HG03139 (cell line): ENCODE data around the gene CMIP.
A peak's percentile ranks its signal among the peaks of the same experiment; 100 is the strongest.

ENCODE experiments used
- ATAC-seq: cut with Tn5 transposase; IDR thresholded peaks from one replicate; pipeline ENCODE4 v1.9.1; 2021; ENCODE audit not compliant: unreplicated experiment

Gene CMIP

DNA sequence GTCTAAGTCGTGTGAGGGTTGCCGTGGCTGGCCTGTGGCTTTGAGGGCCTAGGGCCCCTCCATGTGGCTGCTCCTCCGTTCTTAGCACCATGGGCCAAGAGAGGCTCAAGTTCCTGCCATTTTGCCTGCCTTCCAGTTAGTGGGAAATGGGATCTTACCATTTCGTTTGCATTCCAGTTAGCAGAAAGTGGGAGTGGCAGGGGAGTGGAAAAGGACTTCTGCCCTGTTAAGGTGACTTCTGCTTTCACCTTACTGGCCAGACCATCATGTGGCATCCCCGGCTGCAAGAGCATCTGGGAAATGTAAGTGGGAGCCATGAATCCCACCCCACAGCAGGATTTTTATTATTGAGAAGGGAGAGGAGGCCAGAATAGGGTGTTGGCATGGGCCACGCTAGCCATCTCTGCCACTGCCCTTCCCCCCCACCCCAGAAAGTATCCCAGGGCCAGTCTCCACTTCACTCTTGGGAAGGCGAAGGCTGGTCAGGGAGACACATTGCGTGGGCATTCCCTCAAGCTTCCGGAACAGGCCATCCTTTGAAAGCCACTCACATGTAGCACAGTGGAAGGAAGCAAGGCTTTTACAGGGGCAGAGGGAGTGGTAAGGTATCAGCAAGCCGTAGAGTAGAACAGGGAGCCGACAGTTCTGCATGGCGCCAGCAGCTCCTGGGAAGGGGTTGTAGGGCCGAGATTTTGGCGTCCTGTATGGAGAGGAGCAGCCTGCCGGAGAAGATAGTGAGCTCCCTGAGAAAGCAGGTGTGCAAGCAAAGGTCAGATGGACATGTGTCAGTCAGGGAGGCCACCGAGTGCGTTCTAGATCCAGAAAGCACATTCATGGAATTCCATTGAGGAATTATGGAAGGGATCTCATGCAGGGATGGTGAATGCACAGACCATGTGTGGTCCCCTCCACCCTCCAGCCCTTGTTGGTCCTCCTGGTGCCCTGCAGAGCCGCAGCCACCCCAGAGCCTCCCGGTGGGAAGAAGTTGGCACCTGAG lies 33.4 kb downstream of the CMIP start:
- no peak for ATAC-seq

DNA sequence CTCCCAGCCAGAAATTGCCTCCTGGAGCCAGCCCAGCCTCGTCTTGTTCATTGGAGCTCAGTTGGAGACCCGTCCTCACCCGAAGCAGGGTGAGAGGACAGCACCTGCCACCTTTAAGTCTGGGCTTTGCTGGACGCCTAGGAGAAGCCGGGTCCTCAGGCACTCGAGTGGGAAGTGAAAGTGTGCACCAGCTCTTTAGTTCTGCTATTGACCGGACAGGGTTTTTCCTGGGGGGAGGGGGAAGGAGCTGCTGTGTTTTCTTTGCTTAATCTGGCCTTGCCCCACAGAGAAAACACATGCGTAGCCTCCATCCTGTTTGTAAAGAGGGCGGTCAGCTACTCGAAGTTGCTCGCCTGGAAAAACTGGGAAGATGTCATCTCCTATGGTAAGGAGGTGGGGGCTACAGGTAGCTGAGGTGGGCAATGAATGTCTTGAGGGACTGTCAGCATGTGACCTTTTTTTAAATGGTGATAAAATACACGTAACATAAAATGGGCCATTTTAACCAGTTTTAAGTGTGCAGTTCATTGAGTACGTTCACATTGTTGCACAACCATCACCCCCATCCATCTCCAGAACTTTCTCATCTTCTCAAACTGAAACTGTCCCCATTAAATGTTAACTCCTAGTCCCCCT lies 34.4 kb downstream of the CMIP start:
- ATAC-seq: peak; percentile 36

DNA sequence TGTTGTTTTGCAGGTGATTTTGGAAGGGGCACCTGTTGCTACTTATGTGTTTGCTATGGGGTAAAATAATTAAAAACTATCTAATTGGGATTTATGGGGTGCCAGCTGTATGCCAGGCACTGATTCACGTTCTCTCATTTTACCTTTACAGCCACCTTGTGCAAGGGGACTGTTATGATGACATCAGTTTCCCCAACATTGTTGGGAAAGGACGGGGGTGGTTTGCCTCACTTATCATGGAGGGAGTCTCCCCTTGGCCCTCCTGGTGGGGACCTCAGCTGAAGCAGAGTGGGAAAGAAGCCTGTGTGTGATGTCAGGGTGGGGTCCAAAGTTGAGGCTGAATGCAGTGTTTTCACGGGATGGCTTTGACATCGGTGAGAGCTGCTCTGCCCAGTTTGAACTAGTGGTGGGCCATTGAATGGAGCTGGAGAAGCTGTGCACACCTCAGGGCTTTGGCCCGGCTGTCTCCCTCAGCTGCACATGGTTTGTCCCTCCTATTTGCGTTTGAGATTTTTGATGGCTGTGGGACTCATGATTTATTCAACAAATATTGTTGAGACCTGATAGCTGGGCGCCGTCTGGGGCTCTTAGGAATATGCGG lies 36.1 kb downstream of the CMIP start:
- no peak for ATAC-seq

DNA sequence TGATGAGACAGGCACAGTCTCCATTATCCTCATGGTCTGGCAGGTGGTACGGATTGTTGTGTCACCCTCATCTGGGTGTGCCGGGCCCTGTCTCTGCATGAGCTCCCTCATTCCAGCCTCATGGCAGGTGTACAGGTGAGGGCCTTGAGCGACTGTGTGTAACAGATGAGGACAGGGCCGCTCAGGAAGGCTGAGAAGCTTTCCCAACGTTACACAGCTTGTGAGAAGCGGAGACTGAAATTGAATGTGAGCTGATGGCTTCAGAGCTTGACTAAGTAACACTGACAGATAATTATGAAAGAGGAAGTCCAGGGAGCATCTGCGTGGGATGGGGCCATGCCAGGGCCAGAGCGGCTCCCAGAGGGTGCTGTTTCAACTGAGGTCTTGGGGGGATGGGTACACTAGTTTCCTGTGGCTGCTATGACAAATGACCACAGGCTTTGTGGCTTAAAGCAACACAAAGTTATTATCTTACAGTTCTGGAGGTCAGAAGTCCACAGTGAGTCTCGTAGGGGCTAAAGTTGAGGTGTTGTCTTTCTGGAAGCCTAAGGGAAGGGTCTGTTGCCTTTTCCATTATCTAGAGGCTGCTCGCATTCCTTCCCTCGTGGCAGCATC lies 36.7 kb downstream of the CMIP start:
- peak; percentile 83 for ATAC-seq

DNA sequence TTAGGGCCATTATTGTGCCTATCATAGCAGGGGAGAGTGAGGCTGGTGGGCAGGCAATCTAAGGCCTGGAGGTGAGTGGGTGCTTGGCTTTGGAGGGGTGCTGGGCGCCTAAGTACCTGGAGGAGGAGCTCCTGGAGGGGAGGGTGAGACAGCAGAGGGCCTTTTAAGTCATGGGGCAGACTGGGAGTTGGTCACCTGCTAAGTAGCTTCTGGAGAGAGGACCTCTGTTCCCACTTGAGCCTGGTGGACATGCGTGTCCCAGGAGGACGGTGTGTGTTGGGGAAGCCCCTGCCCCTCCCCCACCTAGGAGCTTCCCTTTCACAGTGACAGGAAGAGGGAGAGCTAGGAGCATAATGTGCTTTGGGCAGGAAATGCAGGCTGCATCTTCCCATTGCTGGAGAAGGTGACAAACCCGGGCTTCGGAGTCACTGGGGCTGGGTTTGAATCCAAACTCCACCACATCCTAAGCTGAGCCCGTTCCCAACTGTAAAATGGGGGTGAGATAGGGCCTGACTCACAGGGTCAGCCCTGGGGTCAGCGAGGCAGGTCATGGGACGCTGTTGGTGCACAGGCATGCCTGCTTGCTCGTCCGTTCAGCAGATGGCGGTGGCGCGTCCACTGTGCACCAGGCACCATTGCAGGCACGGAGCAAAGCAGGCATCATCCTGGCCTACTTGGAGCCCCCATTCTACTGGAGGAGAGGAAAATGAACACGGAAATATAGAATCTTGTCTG lies 37.9 kb downstream of the CMIP start:
- no peak for ATAC-seq

DNA sequence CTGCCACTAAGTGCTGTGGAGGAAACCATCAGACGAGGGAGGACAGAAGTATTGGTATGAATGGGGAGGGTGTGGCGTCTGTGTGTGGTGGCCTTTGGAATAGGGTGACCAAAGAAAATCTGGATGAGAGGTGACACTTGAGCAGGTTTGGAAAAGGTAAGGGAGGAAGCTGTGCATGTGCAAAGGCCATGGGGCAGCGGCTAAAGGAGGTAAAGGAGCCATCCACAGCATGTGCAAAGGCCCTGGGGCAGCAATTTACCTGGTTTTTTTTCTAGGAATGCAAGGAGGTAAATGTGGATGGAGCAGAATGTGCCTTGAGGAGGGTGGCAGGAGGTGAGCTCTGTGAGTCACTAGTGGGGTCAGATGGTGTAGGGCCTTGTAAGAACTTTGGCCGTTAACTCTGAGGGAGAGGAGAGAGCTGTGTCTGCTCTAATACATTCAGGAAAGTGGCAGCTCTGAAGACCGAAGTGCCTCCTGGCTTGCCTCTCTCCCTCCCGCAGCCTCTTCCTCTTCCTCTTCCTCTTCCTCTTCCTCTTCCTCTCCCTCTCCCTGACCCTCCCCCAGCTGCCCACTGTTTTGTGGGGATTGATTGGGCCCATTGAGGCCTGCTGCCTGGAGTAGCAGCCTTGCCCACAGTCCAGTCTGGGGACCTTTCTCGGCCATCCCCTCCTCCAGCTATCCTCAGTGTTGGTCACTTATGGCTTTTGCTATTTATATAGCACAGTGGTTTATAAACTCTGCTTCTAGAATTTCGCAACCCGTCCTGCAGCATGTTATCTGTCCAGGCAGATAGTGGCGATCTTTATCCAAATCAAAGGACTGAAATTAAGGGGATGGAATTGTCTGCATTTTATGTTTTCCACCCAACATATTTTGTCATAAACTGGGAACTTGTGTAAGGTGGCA lies 38.7 kb downstream of the CMIP start:
- no peak for ATAC-seq

DNA sequence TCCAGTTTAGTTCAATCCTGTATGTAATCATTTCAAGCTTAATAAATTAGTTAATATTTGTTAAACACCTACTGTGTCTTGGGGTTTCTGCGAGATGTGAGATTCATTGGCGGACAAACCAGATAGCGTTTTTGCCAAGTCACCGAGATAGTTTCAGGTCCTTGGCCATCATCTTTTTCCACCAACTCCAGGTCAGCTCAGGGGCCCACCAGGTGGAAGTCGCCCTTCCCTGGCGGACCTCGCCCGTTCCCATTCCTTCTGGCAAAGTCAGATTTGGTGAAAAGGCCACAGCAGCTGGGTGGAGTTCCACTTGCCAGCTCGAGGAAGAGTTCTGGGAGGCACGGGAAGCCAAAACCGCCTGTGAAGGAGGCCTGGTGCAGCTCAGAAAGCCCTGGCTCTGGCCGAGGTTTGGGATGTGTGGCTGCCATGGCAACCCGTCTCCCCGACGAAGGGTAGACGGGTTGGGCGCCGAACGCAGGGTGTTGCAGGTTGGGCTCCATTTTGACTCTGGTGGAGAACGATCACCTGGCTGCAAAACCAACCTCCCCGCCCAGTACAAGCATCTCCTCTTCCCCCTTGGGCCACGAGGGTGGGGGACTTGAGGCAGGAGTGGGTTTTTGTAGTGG lies 39.5 kb downstream of the CMIP start:
- ATAC-seq: no peak

DNA sequence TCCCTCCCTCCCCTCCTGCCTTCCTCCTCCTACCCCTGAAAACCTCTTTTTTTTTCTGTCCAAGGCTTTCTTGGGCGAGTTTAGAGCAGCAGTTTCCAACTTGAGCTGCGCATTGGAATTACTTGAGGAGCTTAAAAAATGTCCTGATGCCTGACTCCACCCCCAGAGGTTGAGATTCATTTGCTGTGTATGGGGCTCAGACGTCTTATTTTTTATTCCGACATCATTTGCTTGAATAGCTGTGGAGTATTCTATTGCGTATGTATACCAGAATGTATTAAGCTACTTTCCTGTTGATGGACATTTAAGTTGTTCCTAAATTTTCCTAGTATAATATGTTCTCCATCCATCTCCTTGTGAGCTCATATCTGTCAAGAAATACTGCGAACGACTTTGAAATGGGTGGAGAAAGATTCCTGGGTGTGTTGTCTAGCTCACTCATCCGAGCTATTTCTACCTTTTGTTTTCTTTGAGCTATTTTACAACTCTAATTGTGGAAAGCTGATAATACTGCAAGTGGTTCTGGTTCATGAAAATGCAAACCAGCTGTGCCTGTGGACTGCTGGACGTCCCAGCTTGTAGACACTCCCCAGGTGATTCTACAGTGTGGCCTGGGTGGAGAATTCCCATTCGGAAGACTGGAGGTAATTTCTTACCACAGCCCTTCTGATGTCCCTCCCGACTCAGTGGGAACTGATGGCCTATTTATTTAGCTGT lies 40.5 kb downstream of the CMIP start:
- ATAC-seq: no peak

DNA sequence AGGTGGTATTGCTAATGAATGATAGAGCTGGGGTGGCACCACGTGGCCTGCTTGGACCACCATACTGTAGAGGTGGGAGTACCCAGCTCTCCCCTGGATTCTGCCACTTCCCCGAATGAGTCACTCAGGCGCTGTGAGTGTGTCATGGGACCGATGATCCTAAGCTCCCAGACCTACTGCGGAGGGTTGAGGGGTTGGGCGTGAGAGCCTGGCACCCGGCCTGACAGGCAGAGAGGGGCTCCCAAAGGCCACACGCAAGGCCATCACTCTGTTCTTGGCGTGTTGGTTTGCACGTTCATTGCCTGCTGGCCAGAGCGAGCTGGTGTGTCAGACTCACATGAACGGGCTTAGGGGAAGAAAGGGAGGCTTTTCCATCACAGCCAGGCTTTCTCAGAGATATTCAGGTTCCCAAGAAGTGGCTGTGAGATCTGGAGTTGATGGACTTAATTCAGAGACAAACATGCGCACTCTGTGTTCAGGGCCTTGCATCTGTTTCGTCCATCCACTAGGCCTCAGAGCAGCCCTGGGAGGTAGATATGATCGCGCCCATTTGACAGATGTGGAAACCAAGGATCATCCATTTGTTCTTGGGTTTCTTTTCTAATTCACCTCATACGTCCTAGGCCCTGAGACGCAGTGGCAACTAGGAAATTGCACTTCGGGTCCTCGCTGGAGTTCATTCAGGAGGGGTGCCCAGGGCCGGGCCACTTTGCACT lies 41.4 kb downstream of the CMIP start:
- no peak for ATAC-seq

DNA sequence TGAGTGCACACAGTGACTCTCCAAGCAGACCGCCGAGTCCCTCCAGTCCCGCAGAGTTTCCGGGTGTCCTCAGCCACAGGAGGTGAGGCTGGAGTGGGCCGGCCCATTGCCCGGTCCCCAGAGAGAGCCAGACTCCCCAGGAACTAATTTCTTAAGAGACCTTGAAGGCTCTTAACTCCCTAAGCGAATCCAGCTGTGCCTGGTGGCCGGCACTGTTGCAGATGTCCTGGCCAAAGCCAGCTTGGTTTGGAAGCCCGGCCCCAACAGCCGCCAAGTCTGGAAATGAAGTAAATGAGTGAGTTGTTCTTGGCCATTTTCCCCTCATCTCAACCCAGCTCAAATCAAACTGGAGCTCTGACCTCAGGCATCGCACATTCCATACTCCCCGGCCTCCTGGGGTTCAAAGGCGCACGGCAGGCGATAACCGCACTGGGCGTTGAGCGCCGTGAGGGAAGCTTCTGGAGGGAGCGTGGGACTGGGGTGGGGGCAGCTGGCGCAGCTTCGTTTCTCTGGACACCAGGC lies 42.0 kb downstream of the CMIP start:
- no peak for ATAC-seq

DNA sequence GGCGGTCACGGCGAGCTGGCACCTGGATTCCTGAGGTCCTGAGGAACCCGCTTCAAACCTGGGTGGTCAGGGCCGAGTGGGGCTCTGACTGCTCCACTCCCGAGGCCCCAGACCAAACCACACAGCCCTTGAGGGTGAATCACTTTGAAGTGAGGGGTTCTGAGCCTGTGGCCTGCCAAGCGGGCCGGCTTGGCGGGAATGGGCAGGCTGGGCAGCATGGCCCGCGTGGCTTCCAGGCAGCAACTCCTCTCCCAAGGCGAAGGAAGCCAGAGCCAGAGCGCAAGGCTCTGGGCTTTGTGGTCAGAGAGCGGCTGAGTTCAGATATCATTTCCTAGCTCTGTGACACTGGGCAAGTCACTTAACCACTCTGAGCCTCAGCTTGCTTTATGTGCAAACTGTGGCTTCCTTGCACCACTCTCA lies 42.7 kb downstream of the CMIP start:
- ATAC-seq: no peak

DNA sequence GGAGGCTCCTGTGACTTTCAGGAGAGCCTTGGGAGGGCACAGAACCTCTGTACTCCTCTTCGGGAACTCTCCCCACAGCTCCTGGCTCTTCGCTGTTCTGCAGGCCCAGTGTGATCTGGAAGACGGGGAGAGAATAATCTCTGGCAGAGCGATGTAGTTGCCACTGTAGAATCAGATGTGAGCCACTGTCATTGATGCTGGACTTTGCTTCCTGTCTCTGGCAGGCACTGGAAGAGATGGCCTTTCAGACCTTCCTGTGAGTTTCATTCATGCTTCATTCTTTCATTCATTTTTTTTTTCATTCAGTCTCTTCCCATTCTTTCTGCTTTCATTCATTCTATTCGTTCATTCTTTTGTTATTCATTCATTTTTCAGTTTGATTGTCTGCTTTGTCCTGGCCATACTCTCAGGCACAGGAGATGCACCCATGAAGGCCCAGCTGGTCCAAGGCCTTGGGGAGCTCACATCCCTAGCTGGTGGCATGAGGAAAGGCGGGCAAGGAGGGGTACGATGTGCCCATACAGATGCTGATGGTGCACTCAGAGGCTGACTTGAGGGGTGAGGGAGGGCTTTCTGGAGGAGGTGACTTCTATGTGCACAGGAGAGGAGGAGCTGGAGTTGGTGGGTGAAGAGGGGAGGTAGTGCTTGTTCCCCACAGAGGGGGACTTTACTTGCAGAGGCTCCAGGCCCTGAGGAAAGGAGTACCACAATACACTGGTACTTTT lies 44.2 kb downstream of the CMIP start:
- ATAC-seq: no peak

DNA sequence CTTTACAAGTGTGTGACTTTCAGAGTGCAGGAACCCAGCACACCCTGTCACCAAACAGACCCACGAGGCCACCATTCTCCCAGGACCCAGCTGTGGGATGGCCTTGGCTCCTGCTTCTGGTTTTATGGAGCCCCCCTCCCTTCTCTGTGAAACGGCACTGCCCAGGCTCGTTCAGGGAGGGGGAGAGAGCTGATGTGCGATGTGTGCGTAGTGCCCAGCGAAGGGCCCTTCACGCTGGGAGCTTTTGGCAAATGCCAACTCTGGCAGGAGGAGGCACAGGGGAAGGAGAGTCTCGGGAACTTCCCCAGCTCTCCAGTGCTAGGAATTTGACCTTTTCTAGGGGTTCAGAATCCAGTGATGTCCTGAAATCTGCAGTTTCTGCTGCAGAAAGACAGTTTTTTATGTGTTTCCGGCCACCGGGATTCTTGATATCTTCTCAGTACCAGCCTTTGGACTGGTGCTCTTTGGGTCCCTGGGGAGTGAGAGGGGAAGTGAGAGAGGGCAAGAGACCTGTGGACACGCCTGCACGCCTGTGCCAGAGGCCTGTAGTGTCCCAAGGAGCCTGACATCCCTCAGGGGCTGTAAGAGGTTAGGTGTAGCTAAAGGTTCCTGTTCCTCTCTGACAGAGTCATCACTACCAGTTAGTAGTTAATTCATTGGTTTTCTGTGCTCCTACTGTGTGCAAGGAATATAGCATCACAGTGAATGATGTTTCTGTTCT lies 45.1 kb downstream of the CMIP start:
- ATAC-seq: no peak

DNA sequence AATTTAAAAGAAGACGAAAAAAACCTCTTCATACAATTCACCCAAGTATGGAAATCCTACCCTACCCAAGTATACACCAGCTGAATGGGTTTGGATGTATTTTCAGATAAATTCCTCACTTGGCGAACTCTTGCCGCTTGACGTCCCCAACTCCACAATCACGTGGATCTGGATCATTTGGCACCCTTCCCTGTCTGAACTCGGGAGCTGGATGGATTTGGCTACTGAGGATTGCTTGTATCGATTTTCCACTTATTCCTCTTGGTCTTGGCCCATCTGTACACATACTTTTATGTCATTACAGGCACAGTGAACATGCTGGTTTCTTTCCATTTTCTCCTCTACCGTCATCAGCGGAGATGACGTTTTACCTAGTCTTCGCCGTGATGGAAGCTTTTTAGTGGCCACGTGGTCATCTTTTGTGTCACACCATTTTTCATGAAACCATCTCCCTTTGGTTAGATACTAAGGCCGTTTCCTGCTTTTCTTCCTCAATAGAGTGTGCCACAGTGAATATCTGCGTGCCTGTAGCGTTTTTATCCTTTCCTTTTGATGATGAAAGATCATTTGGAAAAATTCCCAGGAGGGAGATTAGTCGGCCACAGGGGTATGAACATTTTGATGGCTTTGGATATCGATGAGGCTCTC lies 47.1 kb downstream of the CMIP start:
- ATAC-seq: no peak

DNA sequence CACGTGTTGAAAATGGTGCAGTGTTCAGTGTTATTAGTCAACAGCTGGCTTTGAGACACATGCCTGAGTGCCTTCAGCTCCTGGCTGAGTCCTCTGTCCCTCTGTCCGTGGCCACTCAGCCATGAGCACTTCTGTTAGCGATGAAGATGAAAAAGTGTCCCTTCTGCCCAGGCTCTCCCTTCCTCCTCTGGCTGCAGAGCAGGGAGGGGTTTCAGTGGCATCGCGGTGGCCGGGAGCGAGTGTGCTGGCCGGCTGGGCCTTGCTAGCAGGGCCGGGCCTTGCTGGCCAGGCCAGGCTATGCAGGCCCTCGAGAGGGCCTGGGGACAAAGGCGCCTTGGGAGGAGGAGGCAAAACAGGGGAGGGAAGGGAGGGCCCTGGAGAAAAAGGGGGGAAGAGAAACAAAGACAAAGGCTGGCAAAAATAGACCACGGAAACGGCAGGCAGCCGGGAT lies 47.7 kb downstream of the CMIP start:
- no peak for ATAC-seq
